ENCODE data around the gene KPNA6.

GRCh38 chr1:32201011-32201855 is 93.4 kb downstream of the KPNA6 start:
- TF ChIP-seq CTCF (IDR thresholded peaks at IDR 0.05) (peak; percentile 13; the same call in 1 of the 2 replicates), MAX (IDR thresholded peaks at IDR 0.05; ENCODE audit: low read depth) (no peak), CHD2 (IDR thresholded peaks at IDR 0.05; ENCODE audit: low read length, partially characterized antibody) (no peak), TEAD4 (IDR thresholded peaks at IDR 0.05; ENCODE audit: borderline replicate concordance, insufficient read depth) (no peak), RCOR1 (IDR thresholded peaks at IDR 0.05; ENCODE audit: low read length) (no peak), EP300 (IDR thresholded peaks at IDR 0.05; ENCODE audit: borderline replicate concordance in 1 of 2, low read depth in 1 of 2, low read length in 1 of 2) (no peak), EZH2phosphoT487 (IDR thresholded peaks at IDR 0.05; ENCODE audit: borderline replicate concordance, low read depth) (no peak), GABPA (IDR thresholded peaks at IDR 0.05; ENCODE audit: low read depth) (0 out of 2 replicates have a peak, but pooled peaks have one; percentile 13), RXRA (IDR thresholded peaks at IDR 0.05; ENCODE audit: borderline replicate concordance, low read depth) (no peak), ELF1 (IDR thresholded peaks at IDR 0.05) (no peak), GATA2 (CRISPR knock-in tag; IDR thresholded peaks at IDR 0.05) (no peak), RFX5 (IDR thresholded peaks at IDR 0.05; ENCODE audit: low read length) (no peak), POLR2AphosphoS5 (IDR thresholded peaks at IDR 0.05; ENCODE audit: low read depth, low read length) (no peak)
- TF ChIP-seq, protein P1, sequence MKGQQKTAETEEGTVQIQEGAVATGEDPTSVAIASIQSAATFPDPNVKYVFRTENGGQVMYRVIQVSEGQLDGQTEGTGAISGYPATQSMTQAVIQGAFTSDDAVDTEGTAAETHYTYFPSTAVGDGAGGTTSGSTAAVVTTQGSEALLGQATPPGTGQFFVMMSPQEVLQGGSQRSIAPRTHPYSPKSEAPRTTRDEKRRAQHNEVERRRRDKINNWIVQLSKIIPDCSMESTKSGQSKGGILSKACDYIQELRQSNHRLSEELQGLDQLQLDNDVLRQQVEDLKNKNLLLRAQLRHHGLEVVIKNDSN (IDR thresholded peaks at IDR 0.05; ENCODE audit: borderline replicate concordance, low read depth): no peak
